GM23338 (cell line): Measurements from ENCODE around the gene ATPAF1. TPM values are rescaled to one million over a fixed set of nuclear protein-coding genes. Genes with fewer than 3 reads are reported as not detected.

Experiments
- ATAC-seq: fragments of 200-7000 bp; cut with Tn5 transposase; 3 replicates; pipeline ENCODE4 v1.9.1; 2020
- DNase-seq: peaks from one replicate; pipeline ENCODE4 v3.0.0-alpha.2; 2015; ENCODE audit warnings: low spot score
- H2AFZ ChIP-seq: fragments of 200-600 bp; sonication (generic); 2 replicates; pipeline ENCODE4 v1.8.0; 2016; ENCODE audit warnings: antibody characterized with exemption, mild to moderate bottlenecking, moderate library complexity
- H3F3A ChIP-seq: fragments of 200-600 bp; sonication (generic); replicated peaks from 2 replicates; pipeline ENCODE4 v1.8.0; 2017; ENCODE audit warnings: antibody characterized with exemption, mixed run types, low read depth
- H3K27ac ChIP-seq: fragments of 200-600 bp; sonication (generic); 2 replicates; pipeline ENCODE4 v1.6.1; 2016; ENCODE audit warnings: low read depth
- H3K27me3 ChIP-seq: fragments of 200-600 bp; sonication (generic); 2 replicates; pipeline ENCODE4 v1.8.0; 2016; ENCODE audit warnings: mild to moderate bottlenecking, mixed run types, moderate library complexity; ENCODE audit not compliant: insufficient read depth
- H3K36me3 ChIP-seq: fragments of 200-600 bp; sonication (generic); 2 replicates; pipeline ENCODE4 v1.8.0; 2016; ENCODE audit warnings: mild to moderate bottlenecking; ENCODE audit not compliant: insufficient read depth
- H3K4me1 ChIP-seq: fragments of 200-600 bp; sonication (generic); 2 replicates; pipeline ENCODE4 v1.8.0; 2016; ENCODE audit warnings: mild to moderate bottlenecking, moderate library complexity; ENCODE audit not compliant: insufficient read depth
- H3K4me2 ChIP-seq: fragments of 200-600 bp; sonication (generic); 2 replicates; pipeline ENCODE4 v1.7.1; 2017; ENCODE audit warnings: mixed run types
- H3K4me3 ChIP-seq: fragments of 200-600 bp; sonication (generic); 2 replicates; pipeline ENCODE4 v1.6.1; 2016; ENCODE audit warnings: mixed run types
- H3K79me2 ChIP-seq: fragments of 200-600 bp; sonication (generic); replicated peaks from 2 replicates; pipeline ENCODE4 v1.8.0; 2017; ENCODE audit warnings: mild to moderate bottlenecking; ENCODE audit not compliant: insufficient read depth
- H3K9me2 ChIP-seq: fragments of 200-600 bp; sonication (generic); 2 replicates; pipeline ENCODE4 v1.8.0; 2017; ENCODE audit not compliant: insufficient read depth
- H4K20me1 ChIP-seq: fragments of 200-600 bp; sonication (generic); replicated peaks from 2 replicates; pipeline ENCODE4 v1.8.0; 2017; ENCODE audit warnings: mild to moderate bottlenecking; ENCODE audit not compliant: insufficient read depth
- H3K27ac Mint-ChIP-seq: 2 replicates; pipeline ENCODE4 v1.8.0; 2020; ENCODE audit warnings: inconsistent platforms, mild to moderate bottlenecking, moderate library complexity, mixed read lengths
- H3K27me3 Mint-ChIP-seq: 3 replicates; pipeline ENCODE4 v1.8.0; 2022; ENCODE audit warnings: low read depth, mild to moderate bottlenecking, moderate library complexity, mixed read lengths, inconsistent platforms; ENCODE audit not compliant: insufficient read depth, poor library complexity
- H3K36me3 Mint-ChIP-seq: 3 replicates; pipeline ENCODE4 v1.8.0; 2021; ENCODE audit warnings: low read depth, mild to moderate bottlenecking, inconsistent platforms, moderate library complexity, mixed read lengths
- H3K4me1 Mint-ChIP-seq: 3 replicates; pipeline ENCODE4 v1.8.0; 2020; ENCODE audit warnings: mild to moderate bottlenecking, inconsistent platforms, mixed read lengths
- H3K4me3 Mint-ChIP-seq: 3 replicates; pipeline ENCODE4 v1.8.0; 2021; ENCODE audit warnings: moderate library complexity, mild to moderate bottlenecking, inconsistent platforms, mixed read lengths
- H3K9me3 Mint-ChIP-seq: 3 replicates; pipeline ENCODE4 v1.8.0; 2020; ENCODE audit warnings: moderate library complexity, mild to moderate bottlenecking, inconsistent platforms, mixed read lengths
- CTCF ChIP-seq, 2 experiments: fragments of 200-600 bp in 1 of 2; sonication (generic) in 1 of 2; conservative IDR thresholded peaks; 2 replicates each; pipeline versions ENCODE4 v1.5.1 to v1.6.1; 2016 to 2017; ENCODE audit warnings: antibody characterized with exemption in 2 of 2, low read depth in 2 of 2, mild to moderate bottlenecking in 2 of 2, moderate library complexity in 1 of 2
- EZH2phosphoT487 ChIP-seq: fragments of 200-600 bp; sonication (generic); IDR thresholded peaks from one replicate; pipeline ENCODE4 v1.8.1; 2018; ENCODE audit warnings: antibody characterized with exemption; ENCODE audit not compliant: unreplicated experiment
- JUNB ChIP-seq: IDR thresholded peaks from one replicate; pipeline ENCODE4 v1.6.1; 2016; ENCODE audit warnings: antibody characterized with exemption; ENCODE audit not compliant: unreplicated experiment
- POLR2AphosphoS5 ChIP-seq: IDR thresholded peaks from 2 replicates; pipeline ENCODE4 v1.6.1; 2016; ENCODE audit warnings: antibody characterized with exemption, low read depth
- STAT1 ChIP-seq: IDR thresholded peaks from one replicate; pipeline ENCODE4 v1.6.1; 2016; ENCODE audit warnings: antibody characterized with exemption; ENCODE audit not compliant: unreplicated experiment
- polyA plus RNA-seq: library from polyadenylated mRNA; unstranded; fragments of >200 nt; fragmentation: Nextera tagmentation; extraction: Ambion mirVana; gene quantifications from 2 replicates; pipeline ENCODE4 v1.2.1, GENCODE V29; 2016
- total RNA-seq: library from RNA; depleted of rRNA; stranded (reverse); fragments of >200 nt; shearing (Covaris generic); gene quantifications from 2 replicates; pipeline ENCODE4 v1.2.3, GENCODE V29; 2014
- TF ChIP-seq, protein P1 (sequence below): IDR thresholded peaks from 2 replicates; pipeline ENCODE4 v1.6.1; 2016; ENCODE audit warnings: antibody characterized with exemption
- TF ChIP-seq, protein P2 (sequence below): fragments of 250-450 bp; sonication (Bioruptor Pico); IDR thresholded peaks from 2 replicates; pipeline ENCODE4 v1.5.0; 2020; ENCODE audit warnings: mild to moderate bottlenecking, moderate library complexity

ATPAF1 gene
- total and polyA plus RNA-seq, 2 experiments from 2014 or later: 41.2 to 67.6 TPM

DNA sequence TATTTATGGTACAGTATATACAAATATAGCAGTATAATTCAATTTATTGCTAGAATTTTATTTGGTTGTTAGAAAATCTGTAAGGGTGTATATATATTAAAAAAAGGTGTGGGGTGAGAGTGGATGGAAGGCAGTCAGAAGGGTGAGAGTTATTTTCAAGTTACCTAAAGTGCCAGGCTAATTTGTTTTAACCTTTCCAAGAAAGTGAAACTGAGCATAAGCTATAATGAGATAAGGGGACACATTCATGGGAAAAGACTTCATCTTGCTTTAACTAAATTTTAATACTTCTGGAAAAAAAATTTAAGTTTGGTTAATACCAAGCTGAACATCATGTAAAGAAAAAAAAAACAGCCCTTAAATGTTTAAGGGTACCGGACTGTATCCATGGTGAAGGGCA is 8.4 kb upstream of the ATPAF1 start:
- no peak overlapping the region for H3K4me3 Mint-ChIP-seq
- no peaks in the 10 kb centered on the region for H3K27me3 ChIP-seq
- H3K9me3 Mint-ChIP-seq: no peaks in the 10 kb centered on the region
- peaks cover 3% of the 10 kb centered on the region for H3K27me3 Mint-ChIP-seq
- no peak for DNase-seq
- H3K27ac Mint-ChIP-seq: peak overlapping the region; percentile 96
- H3K36me3 ChIP-seq: peaks cover 6% of the 10 kb centered on the region
- H3K9me2 ChIP-seq: no peaks in the 10 kb centered on the region
- TF ChIP-seq EZH2phosphoT487 (no peak), POLR2AphosphoS5 (no peak), CTCF (conservative IDR thresholded peaks at IDR 0.05; ENCODE audit: low read depth in 2 of 2) (no peak), STAT1 (no peak)
- H3F3A ChIP-seq: no peaks in the 10 kb centered on the region
- no peak overlapping the region for H3K4me2 ChIP-seq
- H3K4me3 ChIP-seq: no peak overlapping the region
- H4K20me1 ChIP-seq: no peaks in the 10 kb centered on the region
- H2AFZ ChIP-seq: no peak overlapping the region
- ATAC-seq: no peak
- peaks cover 31% of the 10 kb centered on the region for H3K36me3 Mint-ChIP-seq
- H3K4me1 ChIP-seq: peaks cover 23% of the 10 kb centered on the region
- H3K27ac ChIP-seq: no peak overlapping the region
- no peaks in the 10 kb centered on the region for H3K79me2 ChIP-seq
- H3K4me1 Mint-ChIP-seq: peaks cover 32% of the 10 kb centered on the region

- no peak overlapping the region for H3K4me2 ChIP-seq
- H3F3A ChIP-seq: no peaks in the 10 kb centered on the region
- no peaks in the 10 kb centered on the region for H3K9me2 ChIP-seq
- 0 out of 2 replicates have a peak overlapping the region, but pooled peaks have one; percentile 0 for H3K27ac ChIP-seq
- Mint-ChIP-seq H3K4me3 (no peak overlapping the region), H3K9me3 (no peaks in the 10 kb centered on the region), H3K4me1 (peaks cover 32% of the 10 kb centered on the region), H3K27me3 (peaks cover 3% of the 10 kb centered on the region), H3K27ac (peak overlapping the region; percentile 96), H3K36me3 (peaks cover 26% of the 10 kb centered on the region)
- DNase-seq (peak; percentile 54), ATAC-seq (peak; percentile 63)
- H3K4me1 ChIP-seq: peaks cover 23% of the 10 kb centered on the region
- TF ChIP-seq, protein P1, sequence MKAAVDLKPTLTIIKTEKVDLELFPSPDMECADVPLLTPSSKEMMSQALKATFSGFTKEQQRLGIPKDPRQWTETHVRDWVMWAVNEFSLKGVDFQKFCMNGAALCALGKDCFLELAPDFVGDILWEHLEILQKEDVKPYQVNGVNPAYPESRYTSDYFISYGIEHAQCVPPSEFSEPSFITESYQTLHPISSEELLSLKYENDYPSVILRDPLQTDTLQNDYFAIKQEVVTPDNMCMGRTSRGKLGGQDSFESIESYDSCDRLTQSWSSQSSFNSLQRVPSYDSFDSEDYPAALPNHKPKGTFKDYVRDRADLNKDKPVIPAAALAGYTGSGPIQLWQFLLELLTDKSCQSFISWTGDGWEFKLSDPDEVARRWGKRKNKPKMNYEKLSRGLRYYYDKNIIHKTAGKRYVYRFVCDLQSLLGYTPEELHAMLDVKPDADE: no peak
- TF ChIP-seq, protein P2, sequence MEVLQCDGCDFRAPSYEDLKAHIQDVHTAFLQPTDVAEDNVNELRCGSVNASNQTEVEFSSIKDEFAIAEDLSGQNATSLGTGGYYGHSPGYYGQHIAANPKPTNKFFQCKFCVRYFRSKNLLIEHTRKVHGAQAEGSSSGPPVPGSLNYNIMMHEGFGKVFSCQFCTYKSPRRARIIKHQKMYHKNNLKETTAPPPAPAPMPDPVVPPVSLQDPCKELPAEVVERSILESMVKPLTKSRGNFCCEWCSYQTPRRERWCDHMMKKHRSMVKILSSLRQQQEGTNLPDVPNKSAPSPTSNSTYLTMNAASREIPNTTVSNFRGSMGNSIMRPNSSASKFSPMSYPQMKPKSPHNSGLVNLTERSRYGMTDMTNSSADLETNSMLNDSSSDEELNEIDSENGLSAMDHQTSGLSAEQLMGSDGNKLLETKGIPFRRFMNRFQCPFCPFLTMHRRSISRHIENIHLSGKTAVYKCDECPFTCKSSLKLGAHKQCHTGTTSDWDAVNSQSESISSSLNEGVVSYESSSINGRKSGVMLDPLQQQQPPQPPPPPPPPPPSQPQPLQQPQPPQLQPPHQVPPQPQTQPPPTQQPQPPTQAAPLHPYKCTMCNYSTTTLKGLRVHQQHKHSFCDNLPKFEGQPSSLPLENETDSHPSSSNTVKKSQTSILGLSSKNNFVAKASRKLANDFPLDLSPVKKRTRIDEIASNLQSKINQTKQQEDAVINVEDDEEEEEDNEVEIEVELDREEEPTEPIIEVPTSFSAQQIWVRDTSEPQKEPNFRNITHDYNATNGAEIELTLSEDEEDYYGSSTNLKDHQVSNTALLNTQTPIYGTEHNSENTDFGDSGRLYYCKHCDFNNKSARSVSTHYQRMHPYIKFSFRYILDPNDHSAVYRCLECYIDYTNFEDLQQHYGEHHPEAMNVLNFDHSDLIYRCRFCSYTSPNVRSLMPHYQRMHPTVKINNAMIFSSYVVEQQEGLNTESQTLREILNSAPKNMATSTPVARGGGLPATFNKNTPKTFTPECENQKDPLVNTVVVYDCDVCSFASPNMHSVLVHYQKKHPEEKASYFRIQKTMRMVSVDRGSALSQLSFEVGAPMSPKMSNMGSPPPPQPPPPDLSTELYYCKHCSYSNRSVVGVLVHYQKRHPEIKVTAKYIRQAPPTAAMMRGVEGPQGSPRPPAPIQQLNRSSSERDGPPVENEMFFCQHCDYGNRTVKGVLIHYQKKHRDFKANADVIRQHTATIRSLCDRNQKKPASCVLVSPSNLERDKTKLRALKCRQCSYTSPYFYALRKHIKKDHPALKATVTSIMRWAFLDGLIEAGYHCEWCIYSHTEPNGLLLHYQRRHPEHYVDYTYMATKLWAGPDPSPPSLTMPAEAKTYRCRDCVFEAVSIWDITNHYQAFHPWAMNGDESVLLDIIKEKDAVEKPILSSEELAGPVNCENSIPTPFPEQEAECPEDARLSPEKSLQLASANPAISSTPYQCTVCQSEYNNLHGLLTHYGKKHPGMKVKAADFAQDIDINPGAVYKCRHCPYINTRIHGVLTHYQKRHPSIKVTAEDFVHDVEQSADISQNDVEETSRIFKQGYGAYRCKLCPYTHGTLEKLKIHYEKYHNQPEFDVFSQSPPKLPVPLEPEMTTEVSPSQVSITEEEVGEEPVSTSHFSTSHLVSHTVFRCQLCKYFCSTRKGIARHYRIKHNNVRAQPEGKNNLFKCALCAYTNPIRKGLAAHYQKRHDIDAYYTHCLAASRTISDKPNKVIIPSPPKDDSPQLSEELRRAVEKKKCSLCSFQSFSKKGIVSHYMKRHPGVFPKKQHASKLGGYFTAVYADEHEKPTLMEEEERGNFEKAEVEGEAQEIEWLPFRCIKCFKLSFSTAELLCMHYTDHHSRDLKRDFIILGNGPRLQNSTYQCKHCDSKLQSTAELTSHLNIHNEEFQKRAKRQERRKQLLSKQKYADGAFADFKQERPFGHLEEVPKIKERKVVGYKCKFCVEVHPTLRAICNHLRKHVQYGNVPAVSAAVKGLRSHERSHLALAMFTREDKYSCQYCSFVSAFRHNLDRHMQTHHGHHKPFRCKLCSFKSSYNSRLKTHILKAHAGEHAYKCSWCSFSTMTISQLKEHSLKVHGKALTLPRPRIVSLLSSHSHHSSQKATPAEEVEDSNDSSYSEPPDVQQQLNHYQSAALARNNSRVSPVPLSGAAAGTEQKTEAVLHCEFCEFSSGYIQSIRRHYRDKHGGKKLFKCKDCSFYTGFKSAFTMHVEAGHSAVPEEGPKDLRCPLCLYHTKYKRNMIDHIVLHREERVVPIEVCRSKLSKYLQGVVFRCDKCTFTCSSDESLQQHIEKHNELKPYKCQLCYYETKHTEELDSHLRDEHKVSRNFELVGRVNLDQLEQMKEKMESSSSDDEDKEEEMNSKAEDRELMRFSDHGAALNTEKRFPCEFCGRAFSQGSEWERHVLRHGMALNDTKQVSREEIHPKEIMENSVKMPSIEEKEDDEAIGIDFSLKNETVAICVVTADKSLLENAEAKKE (CRISPR knock-in tag): peak; percentile 92
- no peak for TF ChIP-seq JUNB
- no peak overlapping the region for H3K4me3 ChIP-seq
- peaks cover 6% of the 10 kb centered on the region for H3K36me3 ChIP-seq
- H4K20me1 ChIP-seq: no peaks in the 10 kb centered on the region
- H2AFZ ChIP-seq: no peak overlapping the region
- no peaks in the 10 kb centered on the region for H3K79me2 ChIP-seq
- no peaks in the 10 kb centered on the region for H3K27me3 ChIP-seq
Observed at GRCh38 chr1:46675549-46676314, 7.6 kb upstream of the ATPAF1 start.
